Astrocyte of the spinal cord (primary cell): ENCODE measurements around the gene OTUD3.
A peak's percentile ranks its signal among the peaks of the same experiment; 100 is the strongest.

Experiments
- DNase-seq: peaks from one replicate; pipeline ENCODE4 v3.0.0; 2011; ENCODE audit warnings: low read depth, low spot score
- H3K4me3 ChIP-seq: 2 replicates; pipeline ENCODE4 v1.5.1; 2011; ENCODE audit warnings: low read depth, mild to moderate bottlenecking, low read length, moderate library complexity
- in situ Hi-C: cut with HindIII; loops from 2 replicates; pipeline ENCODE4 v1.10.0; 2017; ENCODE audit warnings: low sequenced_read_pairs
- TF ChIP-seq, protein P1 (sequence below): IDR thresholded peaks from 2 replicates; pipeline ENCODE4 v1.5.1; 2012; ENCODE audit warnings: low read depth, mild to moderate bottlenecking, low read length, inconsistent platforms

OTUD3 gene

DNA sequence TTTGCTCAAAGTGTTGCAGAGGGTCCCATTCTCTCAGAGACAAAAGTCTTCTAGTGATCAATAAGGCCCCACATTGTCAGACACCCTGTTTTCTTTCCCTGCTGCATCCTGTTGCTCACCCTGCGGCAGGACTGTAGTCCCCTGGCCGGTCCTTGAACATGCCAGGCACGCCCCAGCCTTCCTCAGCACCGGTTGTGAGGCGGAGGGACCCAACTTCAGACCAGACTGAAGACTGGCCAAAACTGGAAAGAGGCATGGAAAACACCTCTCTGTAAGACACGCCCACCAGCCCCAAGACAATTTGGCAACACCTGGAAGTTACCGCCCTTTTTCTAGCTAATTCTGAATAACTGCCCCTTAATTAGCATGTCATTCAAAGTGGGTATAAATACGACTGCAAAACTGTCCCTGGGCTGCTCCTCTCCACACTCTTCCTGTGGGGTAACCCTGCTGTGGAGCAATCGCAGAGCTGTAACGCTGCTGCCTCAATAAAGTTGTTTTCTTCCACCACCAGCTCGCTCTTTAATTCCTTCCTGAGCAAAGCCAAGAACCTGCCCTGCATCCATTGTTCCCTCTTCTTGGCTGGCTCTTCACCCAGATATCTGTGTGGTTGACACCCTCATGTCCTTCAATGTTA is 73.5 kb downstream of the OTUD3 start:
- in situ Hi-C loops: no loop called here
- H3K4me3 ChIP-seq: no peak overlapping the region
- TF ChIP-seq, protein P1, sequence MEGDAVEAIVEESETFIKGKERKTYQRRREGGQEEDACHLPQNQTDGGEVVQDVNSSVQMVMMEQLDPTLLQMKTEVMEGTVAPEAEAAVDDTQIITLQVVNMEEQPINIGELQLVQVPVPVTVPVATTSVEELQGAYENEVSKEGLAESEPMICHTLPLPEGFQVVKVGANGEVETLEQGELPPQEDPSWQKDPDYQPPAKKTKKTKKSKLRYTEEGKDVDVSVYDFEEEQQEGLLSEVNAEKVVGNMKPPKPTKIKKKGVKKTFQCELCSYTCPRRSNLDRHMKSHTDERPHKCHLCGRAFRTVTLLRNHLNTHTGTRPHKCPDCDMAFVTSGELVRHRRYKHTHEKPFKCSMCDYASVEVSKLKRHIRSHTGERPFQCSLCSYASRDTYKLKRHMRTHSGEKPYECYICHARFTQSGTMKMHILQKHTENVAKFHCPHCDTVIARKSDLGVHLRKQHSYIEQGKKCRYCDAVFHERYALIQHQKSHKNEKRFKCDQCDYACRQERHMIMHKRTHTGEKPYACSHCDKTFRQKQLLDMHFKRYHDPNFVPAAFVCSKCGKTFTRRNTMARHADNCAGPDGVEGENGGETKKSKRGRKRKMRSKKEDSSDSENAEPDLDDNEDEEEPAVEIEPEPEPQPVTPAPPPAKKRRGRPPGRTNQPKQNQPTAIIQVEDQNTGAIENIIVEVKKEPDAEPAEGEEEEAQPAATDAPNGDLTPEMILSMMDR: no peak
- no peak for DNase-seq

DNA sequence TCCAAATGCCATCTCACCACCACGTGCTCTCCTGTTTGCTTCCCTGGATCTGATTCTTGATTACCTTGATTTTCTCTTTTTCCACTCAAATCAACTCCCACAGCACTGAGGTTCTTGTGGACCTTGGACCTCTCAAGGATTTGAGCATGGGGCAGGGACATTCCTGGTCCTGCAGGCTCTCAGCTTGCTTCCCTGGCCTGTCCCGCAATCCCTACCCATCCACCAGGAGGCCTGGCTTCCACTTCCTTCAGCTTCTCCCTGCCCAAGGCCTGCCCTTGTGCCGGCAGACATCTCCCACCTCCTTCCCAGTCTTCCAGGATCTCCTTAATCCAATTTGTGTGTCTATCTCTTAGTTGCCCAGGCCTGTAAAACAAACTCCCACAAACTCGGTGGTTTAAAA is 75.6 kb downstream of the OTUD3 start:
- no peak overlapping the region for H3K4me3 ChIP-seq
- in situ Hi-C loops: no loop called here
- DNase-seq: no peak
- TF ChIP-seq, protein P1: peak; percentile 11

DNA sequence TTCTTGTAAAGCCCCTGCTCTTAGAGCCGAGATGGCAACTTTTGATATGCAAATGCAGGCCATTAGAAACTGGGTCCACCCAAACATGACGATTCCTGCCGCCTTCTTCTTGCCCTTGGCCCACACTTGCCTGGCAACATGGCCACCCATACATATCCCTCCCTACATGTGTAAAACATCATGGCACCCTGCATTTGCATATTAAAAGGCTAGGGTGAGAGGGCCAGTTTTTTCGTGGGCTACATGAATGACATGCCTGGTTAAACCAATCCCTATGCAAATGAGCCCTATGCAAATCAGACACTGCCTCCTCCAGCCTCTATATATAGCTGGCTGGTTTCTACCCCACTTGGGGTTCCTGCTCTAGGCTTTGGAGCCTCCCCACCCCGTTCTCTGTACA is 78.4 kb downstream of the OTUD3 start:
- TF ChIP-seq, protein P1: no peak
- no peak for DNase-seq
- H3K4me3 ChIP-seq: no peak overlapping the region
- in situ Hi-C loops: no loop called here
